Measurements from ENCODE around the gene PRDX5. TPM values are rescaled to one million over a fixed set of nuclear protein-coding genes. Genes with fewer than 3 reads are reported as not detected.

The PRDX5 gene
- total and polyA plus RNA-seq, 2 donors (not counting 1 experiment from before 2014, with no cell fraction given): 50.4 to 95.5 TPM

- no peak overlapping the region for H3K4me2 ChIP-seq (replicated peaks; ENCODE audit: low read depth, low read length, poor library complexity, severe bottlenecking)
- peaks cover 9% of the 10 kb centered on the region for H3K4me1 Mint-ChIP-seq
- no peak overlapping the region for H3K4me3 Mint-ChIP-seq
- H3K27ac Mint-ChIP-seq: no peak overlapping the region
- no peaks in the 10 kb centered on the region for H3K27me3 Mint-ChIP-seq
- POLR2A ChIA-PET: no interaction called here
- CTCF ChIA-PET: interaction anchor here (3.1 kb wide), 1 partner anchor 29 kb away, joined by 13 read pairs; the partner anchor contains the start of genes PRDX5 and TRMT112
- H3K36me3 ChIP-seq (replicated peaks in 1 of 2; ENCODE audit: control extremely low read depth in 1 of 2, control insufficient read depth in 1 of 2, extremely low read depth in 1 of 2, insufficient read depth in 2 of 2, low read length in 1 of 2): peaks cover 6 to 36% of the 10 kb centered on the region in 2 experiments
- intact Hi-C loops (cut with micrococcal nuclease): no loop called here
- H3K27ac ChIP-seq (ENCODE audit: low read length in 2 of 2): no peak overlapping the region
- H4K20me1 ChIP-seq (ENCODE audit: control insufficient read depth, insufficient read depth, low read length, poor library complexity, severe bottlenecking): peaks cover 32% of the 10 kb centered on the region
- H2AFZ ChIP-seq (ENCODE audit: insufficient read depth, low read depth, low read length, poor library complexity, severe bottlenecking): no peak overlapping the region
- H3K9me3 ChIP-seq (ENCODE audit: control extremely low read depth in 1 of 3, control insufficient read depth in 2 of 3, insufficient read depth in 1 of 3, low read length in 2 of 3): no peaks in the 10 kb centered on the region
- WGBS (ENCODE audit: insufficient coverage): 90% methylated on average over 12 of the region's 12 CpGs
- ATAC-seq (ENCODE audit: low read depth) (no peak), DNase-seq (no peak)
- H3K9ac ChIP-seq (ENCODE audit: low read length): no peak overlapping the region
- H3K4me1 ChIP-seq (ENCODE audit: control insufficient read depth in 2 of 2, insufficient read depth in 2 of 2, low read length in 2 of 2): peaks cover under 1 to 2% of the 10 kb centered on the region in 2 donors
- H3K4me3 ChIP-seq (ENCODE audit: control extremely low read depth in 1 of 5, extremely low read depth in 1 of 5, insufficient read depth in 1 of 5, low read depth in 2 of 5, low read length in 4 of 5): no peak overlapping the region
- TF ChIP-seq CTCF (IDR thresholded peaks at IDR 0.05) (no peak), EZH2 (IDR thresholded peaks at IDR 0.05; ENCODE audit: borderline replicate concordance, insufficient read depth, low read depth, low read length, poor library complexity, severe bottlenecking) (no peak)
- H3K79me2 ChIP-seq (ENCODE audit: control insufficient read depth, insufficient read depth, low read length): peaks cover 12% of the 10 kb centered on the region
- no peaks in the 10 kb centered on the region for H3K27me3 ChIP-seq (replicated peaks in 1 of 4; ENCODE audit: control extremely low read depth in 1 of 4, control insufficient read depth in 3 of 4, insufficient read depth in 4 of 4, low read length in 3 of 4)
- no peaks in the 10 kb centered on the region for H3K9me3 Mint-ChIP-seq (ENCODE audit: insufficient read depth)
Measured at GRCh38 chr11:64347193-64347867, 29.4 kb downstream of the PRDX5 start.

- H2AFZ ChIP-seq (ENCODE audit: insufficient read depth, low read depth, low read length, poor library complexity, severe bottlenecking): no peak overlapping the region
- no peak overlapping the region for H3K27ac ChIP-seq (ENCODE audit: low read length in 2 of 2)
- H3K4me3 Mint-ChIP-seq: no peak overlapping the region
- H3K9me3 ChIP-seq (ENCODE audit: control extremely low read depth in 1 of 3, control insufficient read depth in 2 of 3, insufficient read depth in 1 of 3, low read length in 2 of 3): no peaks in the 10 kb centered on the region
- peaks cover 22% of the 10 kb centered on the region for H4K20me1 ChIP-seq (ENCODE audit: control insufficient read depth, insufficient read depth, low read length, poor library complexity, severe bottlenecking)
- no peaks in the 10 kb centered on the region for H3K4me1 ChIP-seq (ENCODE audit: control insufficient read depth in 2 of 2, insufficient read depth in 2 of 2, low read length in 2 of 2)
- peaks cover 3% of the 10 kb centered on the region for H3K4me1 Mint-ChIP-seq
- intact Hi-C loops (cut with micrococcal nuclease): no loop called here
- ATAC-seq (ENCODE audit: low read depth) (no peak), DNase-seq (no peak)
- H3K36me3 ChIP-seq (replicated peaks in 1 of 2; ENCODE audit: control extremely low read depth in 1 of 2, control insufficient read depth in 1 of 2, extremely low read depth in 1 of 2, insufficient read depth in 2 of 2, low read length in 1 of 2): peaks cover 4 to 37% of the 10 kb centered on the region in 2 experiments
- H3K27ac Mint-ChIP-seq: no peak overlapping the region
- no peak overlapping the region for H3K4me2 ChIP-seq (replicated peaks; ENCODE audit: low read depth, low read length, poor library complexity, severe bottlenecking)
- no peaks in the 10 kb centered on the region for H3K27me3 ChIP-seq (replicated peaks in 1 of 4; ENCODE audit: control extremely low read depth in 1 of 4, control insufficient read depth in 3 of 4, insufficient read depth in 4 of 4, low read length in 3 of 4)
- 92% methylated on average over 14 of the region's 14 CpGs for WGBS (ENCODE audit: insufficient coverage)
- peaks cover 6% of the 10 kb centered on the region for H3K79me2 ChIP-seq (ENCODE audit: control insufficient read depth, insufficient read depth, low read length)
- H3K27me3 Mint-ChIP-seq: no peaks in the 10 kb centered on the region
- TF ChIP-seq EZH2 (IDR thresholded peaks at IDR 0.05; ENCODE audit: borderline replicate concordance, insufficient read depth, low read depth, low read length, poor library complexity, severe bottlenecking) (no peak), CTCF (IDR thresholded peaks at IDR 0.05) (no peak)
- no peaks in the 10 kb centered on the region for H3K9me3 Mint-ChIP-seq (ENCODE audit: insufficient read depth)
- no peak overlapping the region for H3K4me3 ChIP-seq (ENCODE audit: control extremely low read depth in 1 of 5, extremely low read depth in 1 of 5, insufficient read depth in 1 of 5, low read depth in 2 of 5, low read length in 4 of 5)
- ChIA-PET CTCF (interaction anchor here (1.4 to 3.7 kb wide), 2 partner anchors 16 to 31 kb away, joined by 3 to 16 read pairs; partner anchors contain the start of genes PRDX5 and TRMT112), POLR2A (interaction anchor here (0.7 to 1.7 kb wide), 2 partner anchors 31 to 384 kb away, joined by 7 to 8 read pairs; partner anchors contain the start of genes PRDX5 and TRMT112)
- no peak overlapping the region for H3K9ac ChIP-seq (ENCODE audit: low read length)
Measured at GRCh38 chr11:64348383-64349024, 30.6 kb downstream of the PRDX5 start.

All from B cell (primary cell).